Measurements from ENCODE around the gene RNF214.
"Not testable (repeated sequence)": the region's sequence is repeated elsewhere in the genome, so short reads cannot be mapped to it uniquely, and the experiment has no call there.

Gene RNF214

DNA sequence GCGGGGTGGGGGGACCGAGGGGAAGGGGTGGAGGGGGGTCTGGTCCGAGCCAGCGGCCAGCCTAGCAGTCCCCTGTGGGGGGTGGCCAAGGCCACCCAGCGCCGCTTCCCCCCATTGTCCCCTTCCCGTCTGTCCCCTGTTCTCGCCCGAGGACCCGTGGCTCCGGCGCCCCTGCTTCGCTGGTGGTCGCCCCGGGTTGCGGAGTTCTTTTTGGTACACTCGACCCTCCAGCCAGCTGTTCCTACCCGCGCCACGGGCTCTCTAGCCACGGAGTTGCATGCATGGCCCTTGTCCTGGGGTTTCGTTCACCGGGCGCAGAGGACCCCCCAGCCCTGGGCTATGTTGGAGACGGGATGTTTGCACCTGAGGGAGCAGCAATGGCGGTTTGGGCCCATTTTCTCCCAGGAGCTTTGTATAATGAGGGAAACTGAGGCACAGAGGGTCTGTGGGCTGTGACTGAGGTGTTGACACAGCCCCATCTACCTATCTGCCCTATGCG is 489 bp downstream of the RNF214 start:
- no peak for DNase-seq

- DNase-seq = no peak
Observed at GRCh38 chr11:117238221-117238620, 5.8 kb downstream of the RNF214 start.

DNA sequence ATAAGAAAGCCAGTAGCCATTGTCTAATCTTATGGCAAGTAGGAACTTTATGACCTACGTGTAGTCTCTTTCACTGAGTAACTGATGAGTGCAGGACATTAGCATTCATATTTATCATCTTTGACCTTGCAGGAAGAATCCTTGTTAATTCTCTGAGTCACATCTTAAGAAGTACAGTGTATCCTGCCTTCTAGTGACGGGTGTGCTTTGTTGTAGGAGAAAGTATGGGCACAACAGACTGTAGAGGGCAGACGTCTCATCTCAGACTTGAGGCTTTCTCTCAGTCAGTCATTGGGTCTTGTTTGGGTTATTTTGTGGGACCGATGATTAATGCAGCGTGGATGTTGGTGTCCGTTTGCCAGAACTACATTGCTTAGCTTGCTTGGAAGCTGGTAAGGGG is 6.8 kb downstream of the RNF214 start:
- DNase-seq = no peak

DNA sequence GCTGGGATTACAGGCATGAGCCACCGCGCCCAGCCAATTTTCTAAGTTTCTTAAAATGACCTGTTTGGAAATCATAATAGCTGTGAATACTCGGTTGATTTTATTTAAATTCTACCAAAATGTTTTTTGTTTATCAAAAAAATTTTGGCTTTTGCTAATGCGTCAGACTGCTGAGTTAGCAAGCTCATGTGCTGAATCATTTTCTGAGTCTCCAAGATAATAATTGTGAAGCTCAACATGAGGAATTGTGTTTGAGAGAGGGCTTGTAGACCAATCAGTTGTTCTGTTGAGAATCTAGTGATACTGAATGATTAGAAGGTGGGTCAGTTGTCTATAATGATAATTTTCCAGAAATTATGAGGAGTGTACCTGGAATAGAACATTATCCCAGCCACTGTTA is 15.9 kb downstream of the RNF214 start:
- no peak for DNase-seq

GRCh38 chr11:117249571-117249970 is 17.1 kb downstream of the RNF214 start:
- DNase-seq = no peak

- DNase-seq = no peak
Observed at GRCh38 chr11:117251506-117251905, 19.0 kb downstream of the RNF214 start.

- DNase-seq = no peak
Observed at GRCh38 chr11:117255966-117256365, 23.5 kb downstream of the RNF214 start.

GRCh38 chr11:117256573-117256972 is 24.1 kb downstream of the RNF214 start:
- no peak for DNase-seq

DNA sequence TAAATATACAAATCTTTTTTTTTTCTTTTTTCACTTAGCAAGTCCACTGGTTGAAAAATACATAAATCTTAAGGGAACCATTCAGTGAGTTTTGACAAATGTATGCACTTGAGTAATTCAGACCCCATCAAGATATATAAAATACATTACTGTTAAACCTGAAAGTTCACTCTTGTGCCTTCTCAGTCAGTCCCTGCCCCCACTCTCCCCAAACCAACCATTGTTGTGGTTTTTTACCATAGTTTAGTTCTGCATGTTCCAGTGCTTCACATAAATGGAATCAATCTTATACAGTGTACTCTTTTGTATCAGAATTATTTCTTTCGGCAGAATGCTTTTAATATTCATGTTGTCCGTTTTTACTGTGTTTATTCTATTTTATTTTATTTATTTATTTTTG is 26.1 kb downstream of the RNF214 start:
- DNase-seq = no peak

DNA sequence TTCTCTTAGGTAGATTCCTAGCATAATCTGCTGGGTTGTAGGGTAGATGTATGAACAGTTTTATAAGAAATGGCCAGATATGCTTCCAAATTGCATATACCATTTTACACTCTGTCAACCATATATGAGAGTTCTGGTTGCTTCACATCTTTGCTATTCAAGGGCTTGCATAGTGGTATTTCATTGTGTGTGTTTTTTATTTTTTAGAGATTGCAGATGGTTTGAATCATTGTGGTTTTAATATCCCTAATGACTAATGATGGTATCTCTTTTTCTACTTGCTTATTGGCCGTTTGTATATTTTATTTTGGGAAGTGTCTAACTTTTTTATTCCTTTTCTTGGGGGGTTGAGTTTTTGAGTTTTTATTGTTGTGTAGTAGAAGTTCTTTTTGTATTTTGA is 26.9 kb downstream of the RNF214 start:
- no peak for DNase-seq

- DNase-seq = not testable (repeated sequence)
Observed at GRCh38 chr11:117264624-117265323, 32.3 kb downstream of the RNF214 start.

DNA sequence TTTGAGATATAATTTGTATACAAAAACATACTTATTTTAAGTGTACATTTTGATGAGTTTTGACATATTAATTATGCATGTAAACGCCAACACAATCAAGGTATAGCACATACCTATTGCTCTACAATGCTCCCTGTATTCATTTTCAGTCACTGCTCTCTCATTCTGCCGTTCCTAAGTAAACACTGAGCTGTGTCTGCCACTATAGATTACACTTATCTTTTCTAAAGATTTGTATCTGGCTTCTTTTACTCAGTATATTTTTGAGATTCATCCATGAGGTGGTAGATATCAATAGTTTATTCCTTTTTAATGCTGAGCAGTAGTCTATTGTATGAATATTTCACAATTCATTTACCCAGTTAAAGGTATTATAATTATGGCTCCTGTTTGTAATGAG is 33.3 kb downstream of the RNF214 start:
- no peak for DNase-seq

DNA sequence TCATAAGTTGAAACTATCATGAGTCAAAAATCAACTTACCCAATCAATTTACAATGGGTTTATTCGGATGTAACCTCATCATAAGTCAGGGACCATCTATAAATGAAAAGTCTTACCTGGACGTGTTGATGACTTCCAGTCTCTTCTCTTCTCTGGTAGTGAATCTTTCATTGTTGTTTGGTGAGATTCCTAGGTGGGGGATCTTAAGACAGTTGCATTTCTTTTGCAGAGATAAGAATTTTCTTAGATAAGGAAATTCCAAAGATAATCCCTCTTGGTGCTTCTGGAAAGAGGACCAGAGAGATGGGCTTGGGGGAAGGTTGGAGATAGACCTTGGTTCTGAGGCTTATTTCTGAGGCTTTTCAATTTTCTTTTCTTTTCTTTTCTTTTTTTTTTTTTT is 37.4 kb downstream of the RNF214 start:
- DNase-seq = no peak

GRCh38 chr11:117271208-117271607 is 38.7 kb downstream of the RNF214 start:
- no peak for DNase-seq

GRCh38 chr11:117272175-117272574 is 39.7 kb downstream of the RNF214 start:
- not testable (repeated sequence) for DNase-seq

GRCh38 chr11:117273550-117274289 is 41.2 kb downstream of the RNF214 start:
- DNase-seq = no peak

DNA sequence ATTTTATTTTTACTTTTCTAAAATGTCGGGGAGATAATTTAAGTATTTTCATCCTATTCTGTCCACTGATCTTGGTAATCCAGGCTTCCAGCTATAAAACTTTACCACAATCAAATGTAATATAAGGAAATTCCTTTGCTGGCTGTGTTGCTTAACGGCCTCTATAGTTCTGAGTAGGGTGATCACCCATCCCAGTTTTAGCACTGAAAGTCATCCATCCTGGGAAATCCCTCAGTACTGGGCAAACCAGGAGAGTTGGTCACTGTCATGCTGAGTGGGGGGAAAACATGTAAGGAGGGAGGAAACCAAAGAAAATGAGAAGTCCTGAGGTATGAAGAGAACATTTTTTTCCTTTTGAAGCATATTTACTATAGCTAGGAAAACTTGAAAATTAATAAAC is 45.9 kb downstream of the RNF214 start:
- no peak for DNase-seq

- no peak for DNase-seq
Observed at GRCh38 chr11:117279711-117280376, 47.4 kb downstream of the RNF214 start.

DNA sequence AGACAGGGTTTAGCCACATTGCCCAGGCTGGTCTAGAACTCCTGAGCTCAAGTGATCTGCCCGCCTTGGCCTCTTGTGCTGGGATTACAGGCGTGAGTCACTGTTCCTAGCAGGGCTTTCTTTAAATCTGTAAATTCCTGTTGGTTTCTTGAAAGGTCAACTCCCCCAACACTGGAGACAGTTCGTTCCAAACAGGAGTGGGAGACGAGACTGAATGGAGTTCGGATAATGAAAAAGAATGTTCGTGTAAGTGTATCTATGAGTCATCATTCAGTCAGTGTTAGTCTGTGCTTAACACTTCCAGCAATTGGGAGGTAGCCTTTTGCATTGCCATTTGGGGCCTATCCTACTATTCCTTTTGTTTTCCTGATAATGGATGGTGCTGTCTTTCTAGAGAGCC is 48.7 kb downstream of the RNF214 start:
- no peak for DNase-seq

GRCh38 chr11:117281869-117282268 is 49.4 kb downstream of the RNF214 start:
- no peak for DNase-seq

DNA sequence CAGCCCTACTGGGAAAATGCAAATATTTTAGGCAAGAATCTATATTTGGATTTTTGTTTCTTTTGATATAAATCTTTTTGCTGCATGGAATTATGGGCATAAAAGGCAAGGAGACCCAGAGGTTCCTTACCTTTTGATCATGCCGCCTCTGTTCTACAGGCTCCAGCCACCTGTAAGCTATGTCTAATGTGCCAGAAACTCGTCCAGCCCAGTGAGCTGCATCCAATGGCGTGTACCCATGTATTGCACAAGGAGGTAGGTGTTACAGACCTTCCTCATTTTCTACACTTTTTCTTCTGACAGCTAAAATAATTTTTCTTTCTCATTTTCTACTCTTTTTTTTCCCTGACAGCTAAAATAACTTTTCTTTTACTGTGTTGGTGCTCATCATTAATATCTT is 50.5 kb downstream of the RNF214 start:
- no peak for DNase-seq

- DNase-seq = no peak
Observed at GRCh38 chr11:117284053-117284452, 51.6 kb downstream of the RNF214 start.

- DNase-seq = no peak
Observed at GRCh38 chr11:117286588-117286987, 54.1 kb downstream of the RNF214 start.

DNA sequence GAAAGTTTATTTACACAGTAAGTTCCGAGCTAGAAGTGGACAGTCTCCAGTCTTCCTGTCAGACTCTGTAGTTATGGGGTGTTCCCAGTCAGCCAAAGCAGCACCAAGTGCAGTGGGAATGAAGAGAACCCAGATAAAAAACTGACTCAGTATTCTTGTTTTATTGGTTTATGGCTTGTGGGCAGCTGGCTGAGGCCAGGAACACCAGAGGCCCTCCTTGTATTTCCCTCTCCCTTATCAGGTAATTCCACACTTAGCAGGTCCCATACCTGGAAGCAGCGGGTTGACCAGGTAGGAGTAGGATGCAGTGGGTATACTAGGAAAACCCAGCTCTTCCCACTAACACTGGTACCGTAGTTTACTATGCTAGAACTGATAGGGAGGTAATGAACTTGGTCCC is 55.2 kb downstream of the RNF214 start:
- no peak for DNase-seq

All from effector CD4-positive, alpha-beta T cell (primary cell).